ENCODE results near the gene SPRR3.

SPRR3 gene

GRCh38 chr1:153001382-153001781, at the start of gene SPRR3:
Gene SPRR3 (plus strand): TSS chr1:153001749. CDS start chr1:153003021, 1,272 bp downstream.
- Histone ChIP-seq H3K79me2 (ENCODE audit: control insufficient read depth, insufficient read depth, low read length, unreplicated experiment) (no peaks in the 10 kb centered on the region), H3K27ac (ENCODE audit: low read depth, low read length) (no peak within 1 kb of the TSS), H2AFZ (ENCODE audit: low read length, unreplicated experiment) (no peak within 1 kb of the TSS), H3K4me1 (ENCODE audit: control insufficient read depth, insufficient read depth, low read length, unreplicated experiment) (no peaks in the 10 kb centered on the region), H3K36me3 (ENCODE audit: insufficient read depth, low read length) (no peaks in the 10 kb centered on the region), H3K4me3 (ENCODE audit: low read depth, low read length) (no peak within 1 kb of the TSS), H3K27me3 (ENCODE audit: insufficient read depth, low read length) (no peaks in the 10 kb centered on the region)

- Histone ChIP-seq H3K79me2 (ENCODE audit: control insufficient read depth, insufficient read depth, low read length, unreplicated experiment) (no peaks in the 10 kb centered on the region), H3K27me3 (ENCODE audit: insufficient read depth, low read length) (no peaks in the 10 kb centered on the region), H3K4me1 (ENCODE audit: control insufficient read depth, insufficient read depth, low read length, unreplicated experiment) (no peaks in the 10 kb centered on the region), H3K4me3 (ENCODE audit: low read depth, low read length) (no peak overlapping the region), H2AFZ (ENCODE audit: low read length, unreplicated experiment) (no peak overlapping the region), H3K27ac (ENCODE audit: low read depth, low read length) (no peak overlapping the region), H3K36me3 (ENCODE audit: insufficient read depth, low read length) (no peaks in the 10 kb centered on the region)
These were observed 47.8 kb upstream of the SPRR3 start for GRCh38 chr1:152953761-152954160.

GRCh38 chr1:152954436-152954835, 47.1 kb upstream of the SPRR3 start:
- H3K36me3 ChIP-seq (ENCODE audit: insufficient read depth, low read length) = no peaks in the 10 kb centered on the region
- no peak overlapping the region for H3K4me3 ChIP-seq (ENCODE audit: low read depth, low read length)
- no peak overlapping the region for H2AFZ ChIP-seq (ENCODE audit: low read length, unreplicated experiment)
- no peaks in the 10 kb centered on the region for H3K4me1 ChIP-seq (ENCODE audit: control insufficient read depth, insufficient read depth, low read length, unreplicated experiment)
- no peak overlapping the region for H3K27ac ChIP-seq (ENCODE audit: low read depth, low read length)
- H3K27me3 ChIP-seq (ENCODE audit: insufficient read depth, low read length) = no peaks in the 10 kb centered on the region
- H3K79me2 ChIP-seq (ENCODE audit: control insufficient read depth, insufficient read depth, low read length, unreplicated experiment) = no peaks in the 10 kb centered on the region

- no peaks in the 10 kb centered on the region for H3K79me2 ChIP-seq (ENCODE audit: control insufficient read depth, insufficient read depth, low read length, unreplicated experiment)
- H3K36me3 ChIP-seq (ENCODE audit: insufficient read depth, low read length) = no peaks in the 10 kb centered on the region
- H3K27me3 ChIP-seq (ENCODE audit: insufficient read depth, low read length) = no peaks in the 10 kb centered on the region
- no peak overlapping the region for H3K27ac ChIP-seq (ENCODE audit: low read depth, low read length)
- H2AFZ ChIP-seq (ENCODE audit: low read length, unreplicated experiment) = no peak overlapping the region
- no peaks in the 10 kb centered on the region for H3K4me1 ChIP-seq (ENCODE audit: control insufficient read depth, insufficient read depth, low read length, unreplicated experiment)
- no peak overlapping the region for H3K4me3 ChIP-seq (ENCODE audit: low read depth, low read length)
These were observed 44.0 kb upstream of the SPRR3 start for GRCh38 chr1:152957561-152957960.

- Histone ChIP-seq H2AFZ (ENCODE audit: low read length, unreplicated experiment) (no peak overlapping the region), H3K36me3 (ENCODE audit: insufficient read depth, low read length) (no peaks in the 10 kb centered on the region), H3K27ac (ENCODE audit: low read depth, low read length) (no peak overlapping the region), H3K4me1 (ENCODE audit: control insufficient read depth, insufficient read depth, low read length, unreplicated experiment) (no peaks in the 10 kb centered on the region), H3K27me3 (ENCODE audit: insufficient read depth, low read length) (no peaks in the 10 kb centered on the region), H3K79me2 (ENCODE audit: control insufficient read depth, insufficient read depth, low read length, unreplicated experiment) (no peaks in the 10 kb centered on the region), H3K4me3 (ENCODE audit: low read depth, low read length) (no peak overlapping the region)
These were observed 42.3 kb upstream of the SPRR3 start for GRCh38 chr1:152959273-152959672.

GRCh38 chr1:152959801-152960451, 41.6 kb upstream of the SPRR3 start:
- no peak overlapping the region for H3K4me3 ChIP-seq (ENCODE audit: low read depth, low read length)
- H3K27me3 ChIP-seq (ENCODE audit: insufficient read depth, low read length) = no peaks in the 10 kb centered on the region
- H3K36me3 ChIP-seq (ENCODE audit: insufficient read depth, low read length) = no peaks in the 10 kb centered on the region
- no peaks in the 10 kb centered on the region for H3K4me1 ChIP-seq (ENCODE audit: control insufficient read depth, insufficient read depth, low read length, unreplicated experiment)
- H3K27ac ChIP-seq (ENCODE audit: low read depth, low read length) = no peak overlapping the region
- no peaks in the 10 kb centered on the region for H3K79me2 ChIP-seq (ENCODE audit: control insufficient read depth, insufficient read depth, low read length, unreplicated experiment)
- no peak overlapping the region for H2AFZ ChIP-seq (ENCODE audit: low read length, unreplicated experiment)

- Histone ChIP-seq H3K27ac (ENCODE audit: low read depth, low read length) (no peak overlapping the region), H3K27me3 (ENCODE audit: insufficient read depth, low read length) (no peaks in the 10 kb centered on the region)
These were observed 41.0 kb upstream of the SPRR3 start for GRCh38 chr1:152960452-152961044.

GRCh38 chr1:152961226-152961891, 40.2 kb upstream of the SPRR3 start:
- no peak overlapping the region for H2AFZ ChIP-seq (ENCODE audit: low read length, unreplicated experiment)
- no peaks in the 10 kb centered on the region for H3K4me1 ChIP-seq (ENCODE audit: control insufficient read depth, insufficient read depth, low read length, unreplicated experiment)
- no peak overlapping the region for H3K27ac ChIP-seq (ENCODE audit: low read depth, low read length)
- H3K79me2 ChIP-seq (ENCODE audit: control insufficient read depth, insufficient read depth, low read length, unreplicated experiment) = no peaks in the 10 kb centered on the region
- H3K36me3 ChIP-seq (ENCODE audit: insufficient read depth, low read length) = no peaks in the 10 kb centered on the region
- H3K4me3 ChIP-seq (ENCODE audit: low read depth, low read length) = no peak overlapping the region
- H3K27me3 ChIP-seq (ENCODE audit: insufficient read depth, low read length) = no peaks in the 10 kb centered on the region

More at GRCh38 chr1:152960452-152961044, 41.0 kb upstream of the SPRR3 start:
- Histone ChIP-seq H3K4me1 (ENCODE audit: control insufficient read depth, insufficient read depth, low read length, unreplicated experiment) (no peaks in the 10 kb centered on the region), H2AFZ (ENCODE audit: low read length, unreplicated experiment) (no peak overlapping the region), H3K36me3 (ENCODE audit: insufficient read depth, low read length) (no peaks in the 10 kb centered on the region), H3K4me3 (ENCODE audit: low read depth, low read length) (no peak overlapping the region), H3K79me2 (ENCODE audit: control insufficient read depth, insufficient read depth, low read length, unreplicated experiment) (no peaks in the 10 kb centered on the region)

GRCh38 chr1:152962876-152963415, 38.6 kb upstream of the SPRR3 start:
- H3K4me1 ChIP-seq (ENCODE audit: control insufficient read depth, insufficient read depth, low read length, unreplicated experiment) = no peaks in the 10 kb centered on the region
- no peaks in the 10 kb centered on the region for H3K27me3 ChIP-seq (ENCODE audit: insufficient read depth, low read length)

GRCh38 chr1:152964536-152964935, 37.0 kb upstream of the SPRR3 start:
- no peaks in the 10 kb centered on the region for H3K36me3 ChIP-seq (ENCODE audit: insufficient read depth, low read length)
- no peak overlapping the region for H3K4me3 ChIP-seq (ENCODE audit: low read depth, low read length)
- H3K27me3 ChIP-seq (ENCODE audit: insufficient read depth, low read length) = no peaks in the 10 kb centered on the region
- H3K27ac ChIP-seq (ENCODE audit: low read depth, low read length) = no peak overlapping the region
- no peaks in the 10 kb centered on the region for H3K79me2 ChIP-seq (ENCODE audit: control insufficient read depth, insufficient read depth, low read length, unreplicated experiment)
- no peaks in the 10 kb centered on the region for H3K4me1 ChIP-seq (ENCODE audit: control insufficient read depth, insufficient read depth, low read length, unreplicated experiment)
- no peak overlapping the region for H2AFZ ChIP-seq (ENCODE audit: low read length, unreplicated experiment)

More at GRCh38 chr1:152962876-152963415, 38.6 kb upstream of the SPRR3 start:
- H3K4me3 ChIP-seq (ENCODE audit: low read depth, low read length) = no peak overlapping the region
- H3K27ac ChIP-seq (ENCODE audit: low read depth, low read length) = no peak overlapping the region
- no peak overlapping the region for H2AFZ ChIP-seq (ENCODE audit: low read length, unreplicated experiment)
- no peaks in the 10 kb centered on the region for H3K79me2 ChIP-seq (ENCODE audit: control insufficient read depth, insufficient read depth, low read length, unreplicated experiment)
- H3K36me3 ChIP-seq (ENCODE audit: insufficient read depth, low read length) = no peaks in the 10 kb centered on the region

Data from ACC112 (cell line).